K562 (cell line): ENCODE data around the gene IL10RB. TPM values are rescaled to one million over a fixed set of nuclear protein-coding genes. Genes with fewer than 3 reads are reported as not detected.

ENCODE experiments used
- BRD4 ChIP-seq: fragments of 200-600 bp; sonication (generic); IDR thresholded peaks from 2 replicates; pipeline ENCODE4 v1.6.1; 2017; ENCODE audit warnings: inconsistent platforms
- CBX5 ChIP-seq: IDR thresholded peaks from 2 replicates; pipeline ENCODE4 v1.6.1; 2014; ENCODE audit warnings: low read depth, borderline replicate concordance
- E4F1 ChIP-seq: fragments of 250-450 bp; sonication (Bioruptor Pico); IDR thresholded peaks from 2 replicates; pipeline ENCODE4 v1.5.0; 2021; ENCODE audit warnings: mild to moderate bottlenecking, borderline replicate concordance
- EWSR1 ChIP-seq: fragments of 450-650 bp; IDR thresholded peaks from 2 replicates; pipeline ENCODE4 v1.6.1; 2018; ENCODE audit warnings: borderline replicate concordance, mild to moderate bottlenecking, low read depth, moderate library complexity; ENCODE audit not compliant: partially characterized antibody
- GTF2F1 ChIP-seq: IDR thresholded peaks from 2 replicates; pipeline ENCODE4 v1.6.1; 2011; ENCODE audit warnings: low read depth, low read length, improper control_type of control experiment
- HDAC2 ChIP-seq: fragments of 450-650 bp; IDR thresholded peaks from 2 replicates; pipeline ENCODE4 v1.6.1; 2016; ENCODE audit warnings: mild to moderate bottlenecking
- HNRNPK ChIP-seq: fragments of 200-400 bp; formaldehyde crosslinking; IDR thresholded peaks from one replicate; pipeline ENCODE4 v1.6.1; 2018; ENCODE audit warnings: mild to moderate bottlenecking, low read depth, low read length; ENCODE audit not compliant: poor library complexity, severe bottlenecking
- HOXB6 ChIP-seq: fragments of 250-450 bp; sonication (Bioruptor Pico); IDR thresholded peaks from 2 replicates; pipeline ENCODE4 v1.5.1; 2022; ENCODE audit warnings: mild to moderate bottlenecking, borderline replicate concordance
- KDM5B ChIP-seq: fragments of 200-600 bp; sonication (generic); IDR thresholded peaks from 2 replicates; pipeline ENCODE4 v1.6.1; 2012; ENCODE audit warnings: low read depth, mild to moderate bottlenecking, moderate library complexity, low read length, control low read depth, inconsistent platforms; ENCODE audit not compliant: insufficient replicate concordance
- MAFK ChIP-seq: IDR thresholded peaks from 2 replicates; pipeline ENCODE4 v1.6.1; 2011; ENCODE audit warnings: low read length, improper control_type of control experiment
- MEF2A ChIP-seq: IDR thresholded peaks from 2 replicates; pipeline ENCODE4 v1.6.1; 2011; ENCODE audit warnings: low read depth, mild to moderate bottlenecking, low read length, moderate library complexity; ENCODE audit not compliant: control insufficient read depth
- NR1H2 ChIP-seq: sonication (generic); formaldehyde crosslinking; IDR thresholded peaks from 2 replicates; pipeline ENCODE4 v1.4.0; 2020; ENCODE audit warnings: mild to moderate bottlenecking, missing genetic modification reagents
- PML ChIP-seq: IDR thresholded peaks from 2 replicates; pipeline ENCODE4 v1.6.1; 2012; ENCODE audit warnings: low read length, inconsistent platforms
- RBM25 ChIP-seq: fragments of 200-400 bp; formaldehyde crosslinking; IDR thresholded peaks from 2 replicates; pipeline ENCODE4 v1.6.1; 2018; ENCODE audit warnings: low read length, low read depth, moderate library complexity; ENCODE audit not compliant: severe bottlenecking
- RFX5 ChIP-seq: IDR thresholded peaks from 2 replicates; pipeline ENCODE4 v1.6.1; 2011; ENCODE audit warnings: low read depth, mild to moderate bottlenecking, improper control_type of control experiment, low read length
- TRIM28 ChIP-seq: fragments of 450-650 bp; IDR thresholded peaks from 2 replicates; pipeline ENCODE4 v1.6.1; 2017
- ZNF212 ChIP-seq: fragments of 450-650 bp; formaldehyde crosslinking; IDR thresholded peaks from 2 replicates; pipeline ENCODE4 v1.4.0; 2020; ENCODE audit warnings: mild to moderate bottlenecking
- ZNF280A ChIP-seq: fragments of 450-650 bp; IDR thresholded peaks from 2 replicates; pipeline ENCODE4 v1.6.1; 2018; ENCODE audit warnings: mild to moderate bottlenecking, low read depth; ENCODE audit not compliant: partially characterized antibody
- ZNF431 ChIP-seq: sonication (generic); formaldehyde crosslinking; IDR thresholded peaks from 2 replicates; pipeline ENCODE4 v1.8.0; 2022; ENCODE audit warnings: mild to moderate bottlenecking, missing genetic modification reagents
- ZNF589 ChIP-seq: fragments of 200-800 bp; sonication (Bioruptor generic); IDR thresholded peaks from 2 replicates; pipeline ENCODE4 v1.6.1; 2016; ENCODE audit warnings: low read depth, missing genetic modification characterization, missing compliant biosample characterization
- ZNF717 ChIP-seq: fragments of 250-450 bp; sonication (Bioruptor Pico); IDR thresholded peaks from 2 replicates; pipeline ENCODE4 v1.5.0; 2021
- polyA plus RNA-seq, 8 experiments: library from polyadenylated mRNA; depleted of rRNA in 4 of 8; stranded (reverse) in 5 of 8; unstranded in 3 of 8; fragments of >200 nt; fragmentation: Nextera tagmentation in 2 of 8; fragmentation: Illumina TruSeq in 1 of 8; extraction: Ambion mirVana in 2 of 8; extraction: Trizol in 1 of 8; gene quantifications; 2 replicates each; pipeline versions ENCODE4 v1.2.1 to v1.2.3, GENCODE V29; 2011 to 2014; ENCODE audit warnings: inconsistent platforms in 1 of 8, missing spikeins in 1 of 8
- total RNA-seq, 7 experiments: library from RNA; depleted of rRNA in 6 of 7; stranded (reverse); fragments of >200 nt in 6 of 7; fragmentation: Illumina TruSeq in 2 of 7; extraction: Trizol in 2 of 7; gene quantifications; 2 replicates each; pipeline versions ENCODE4 v1.2.1 to v1.2.3, GENCODE V29; 2011 to 2021; ENCODE audit warnings: low replicate concordance in 1 of 7
- TF ChIP-seq, protein P1 (sequence below): sonication (generic); formaldehyde crosslinking; IDR thresholded peaks from 2 replicates; pipeline ENCODE4 v1.5.0; 2020; ENCODE audit warnings: missing genetic modification reagents
- TF ChIP-seq, protein P2 (sequence below): sonication (generic); formaldehyde crosslinking; IDR thresholded peaks from 2 replicates; pipeline ENCODE4 v1.4.0; 2020; ENCODE audit warnings: mild to moderate bottlenecking, missing genetic modification reagents

IL10RB gene
- total and polyA plus RNA-seq, 9 of the 15 experiments (the other 6 are each of a cell fraction or from before 2014, with no cell fraction given): 10.9 to 33.8 (median 23.0) TPM

DNA sequence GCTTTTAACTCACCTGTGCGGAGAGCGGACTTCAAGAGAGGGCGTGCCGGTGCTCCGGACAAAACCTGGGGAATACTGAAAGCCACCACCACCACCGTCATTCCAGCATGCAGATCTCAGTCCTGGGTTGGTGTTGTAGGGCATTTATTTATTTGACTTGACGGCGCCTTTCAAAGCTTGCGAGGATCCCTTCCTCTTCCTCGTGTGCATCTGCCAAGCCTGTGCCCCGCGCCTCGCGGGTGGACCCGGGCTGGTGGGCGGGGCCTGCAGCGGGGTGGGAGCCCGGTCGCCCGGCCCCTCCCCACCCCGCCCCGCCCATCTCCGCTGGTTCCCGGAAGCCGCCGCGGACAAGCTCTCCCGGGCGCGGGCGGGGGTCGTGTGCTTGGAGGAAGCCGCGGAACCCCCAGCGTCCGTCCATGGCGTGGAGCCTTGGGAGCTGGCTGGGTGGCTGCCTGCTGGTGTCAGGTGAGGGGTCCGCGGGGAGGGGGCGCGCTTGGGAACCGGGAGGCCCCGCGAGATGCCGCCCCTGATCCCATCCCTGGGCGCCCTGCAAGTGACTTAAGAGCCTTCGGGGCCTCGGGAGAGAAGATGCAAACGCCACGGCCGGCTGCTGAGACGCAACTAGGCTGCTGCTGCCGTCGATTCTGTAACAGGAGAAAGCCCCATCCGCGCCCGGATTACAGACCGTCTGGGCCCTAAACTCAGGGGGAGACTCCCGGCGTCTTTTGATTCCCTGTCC lies at the start of gene IL10RB (continued):
- TF ChIP-seq, protein P1, sequence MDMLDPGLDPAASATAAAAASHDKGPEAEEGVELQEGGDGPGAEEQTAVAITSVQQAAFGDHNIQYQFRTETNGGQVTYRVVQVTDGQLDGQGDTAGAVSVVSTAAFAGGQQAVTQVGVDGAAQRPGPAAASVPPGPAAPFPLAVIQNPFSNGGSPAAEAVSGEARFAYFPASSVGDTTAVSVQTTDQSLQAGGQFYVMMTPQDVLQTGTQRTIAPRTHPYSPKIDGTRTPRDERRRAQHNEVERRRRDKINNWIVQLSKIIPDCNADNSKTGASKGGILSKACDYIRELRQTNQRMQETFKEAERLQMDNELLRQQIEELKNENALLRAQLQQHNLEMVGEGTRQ (CRISPR knock-in tag): no peak
- TF ChIP-seq CBX5 (no peak), ZNF280A (no peak), HOXB6 (CRISPR knock-in tag) (no peak), MAFK (no peak), GTF2F1 (no peak), TRIM28 (no peak), HDAC2 (no peak), EWSR1 (no peak), HNRNPK (no peak), KDM5B (no peak), RBM25 (no peak), ZNF212 (no peak), PML (no peak; the same call in 1 of the 2 replicates), NR1H2 (CRISPR knock-in tag) (0 out of 2 replicates have a peak, but pooled peaks have one; percentile 14), ZNF431 (no peak), RFX5 (no peak), BRD4 (no peak), MEF2A (no peak), ZNF717 (CRISPR knock-in tag) (no peak), ZNF589 (CRISPR knock-in tag) (no peak), E4F1 (CRISPR knock-in tag) (no peak)
- TF ChIP-seq, protein P2, sequence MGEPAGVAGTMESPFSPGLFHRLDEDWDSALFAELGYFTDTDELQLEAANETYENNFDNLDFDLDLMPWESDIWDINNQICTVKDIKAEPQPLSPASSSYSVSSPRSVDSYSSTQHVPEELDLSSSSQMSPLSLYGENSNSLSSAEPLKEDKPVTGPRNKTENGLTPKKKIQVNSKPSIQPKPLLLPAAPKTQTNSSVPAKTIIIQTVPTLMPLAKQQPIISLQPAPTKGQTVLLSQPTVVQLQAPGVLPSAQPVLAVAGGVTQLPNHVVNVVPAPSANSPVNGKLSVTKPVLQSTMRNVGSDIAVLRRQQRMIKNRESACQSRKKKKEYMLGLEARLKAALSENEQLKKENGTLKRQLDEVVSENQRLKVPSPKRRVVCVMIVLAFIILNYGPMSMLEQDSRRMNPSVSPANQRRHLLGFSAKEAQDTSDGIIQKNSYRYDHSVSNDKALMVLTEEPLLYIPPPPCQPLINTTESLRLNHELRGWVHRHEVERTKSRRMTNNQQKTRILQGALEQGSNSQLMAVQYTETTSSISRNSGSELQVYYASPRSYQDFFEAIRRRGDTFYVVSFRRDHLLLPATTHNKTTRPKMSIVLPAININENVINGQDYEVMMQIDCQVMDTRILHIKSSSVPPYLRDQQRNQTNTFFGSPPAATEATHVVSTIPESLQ (CRISPR knock-in tag): 0 out of 2 replicates have a peak, but pooled peaks have one; percentile 22
